HEK293 (cell line): ENCODE results near the gene GPR62.

Source experiments
- AEBP2 ChIP-seq: fragments of 450-650 bp; formaldehyde crosslinking; IDR thresholded peaks from 2 replicates; pipeline ENCODE4 v1.5.1; 2016; ENCODE audit warnings: missing biosample characterization, missing genetic modification characterization, borderline replicate concordance
- CTCF ChIP-seq: fragments of 450-650 bp; formaldehyde crosslinking; IDR thresholded peaks from 2 replicates; pipeline ENCODE4 v1.5.1; 2016; ENCODE audit warnings: missing biosample characterization, missing genetic modification characterization
- PRDM1 ChIP-seq: fragments of 450-650 bp; formaldehyde crosslinking; IDR thresholded peaks from 2 replicates; pipeline ENCODE4; 2016; ENCODE audit warnings: missing biosample characterization, missing genetic modification characterization
- REPIN1 ChIP-seq: fragments of 450-650 bp; formaldehyde crosslinking; IDR thresholded peaks from 2 replicates; pipeline ENCODE4 v1.5.1; 2017; ENCODE audit warnings: missing biosample characterization, missing genetic modification characterization, low read depth
- YY2 ChIP-seq: fragments of 450-650 bp; formaldehyde crosslinking; IDR thresholded peaks from 2 replicates; pipeline ENCODE4 v1.5.1; 2016; ENCODE audit warnings: missing biosample characterization, missing genetic modification characterization
- ZBTB8A ChIP-seq: fragments of 450-650 bp; formaldehyde crosslinking; IDR thresholded peaks from 2 replicates; pipeline ENCODE4 v1.5.1; 2016; ENCODE audit warnings: missing biosample characterization, missing genetic modification characterization
- ZNF132 ChIP-seq: fragments of 450-650 bp; formaldehyde crosslinking; IDR thresholded peaks from 2 replicates; pipeline ENCODE4 v1.5.1; 2017; ENCODE audit warnings: missing biosample characterization, missing genetic modification characterization, borderline replicate concordance
- ZNF16 ChIP-seq: fragments of 450-650 bp; formaldehyde crosslinking; IDR thresholded peaks from 2 replicates; pipeline ENCODE4 v1.5.1; 2016; ENCODE audit warnings: low read depth, missing biosample characterization, missing genetic modification characterization
- ZNF292 ChIP-seq: fragments of 450-650 bp; formaldehyde crosslinking; IDR thresholded peaks from 2 replicates; pipeline ENCODE4 v1.5.1; 2016; ENCODE audit warnings: low read depth, missing biosample characterization, missing genetic modification characterization, borderline replicate concordance
- ZNF302 ChIP-seq: fragments of 450-650 bp; formaldehyde crosslinking; IDR thresholded peaks from 2 replicates; pipeline ENCODE4 v1.5.1; 2016; ENCODE audit warnings: missing biosample characterization, missing genetic modification characterization, low read depth
- ZNF335 ChIP-seq: fragments of 450-650 bp; formaldehyde crosslinking; conservative IDR thresholded peaks from 2 replicates; pipeline ENCODE4 v1.5.1; 2016; ENCODE audit warnings: missing biosample characterization, missing genetic modification characterization
- ZNF48 ChIP-seq: fragments of 450-650 bp; formaldehyde crosslinking; IDR thresholded peaks from 2 replicates; pipeline ENCODE4 v1.5.1; 2016; ENCODE audit warnings: missing biosample characterization, missing genetic modification characterization
- ZNF518A ChIP-seq: fragments of 450-650 bp; formaldehyde crosslinking; conservative IDR thresholded peaks from 2 replicates; pipeline ENCODE4 v1.5.1; 2016; ENCODE audit warnings: low read depth, missing biosample characterization, missing genetic modification characterization
- ZNF529 ChIP-seq: fragments of 450-650 bp; formaldehyde crosslinking; IDR thresholded peaks from 2 replicates; pipeline ENCODE4 v1.5.1; 2017; ENCODE audit warnings: missing genetic modification characterization, missing biosample characterization; ENCODE audit not compliant: insufficient replicate concordance
- ZNF571 ChIP-seq: fragments of 450-650 bp; formaldehyde crosslinking; IDR thresholded peaks from 2 replicates; pipeline ENCODE4 v1.5.0; 2017; ENCODE audit warnings: missing biosample characterization, missing genetic modification characterization
- ZNF585B ChIP-seq: fragments of 450-650 bp; formaldehyde crosslinking; IDR thresholded peaks from 2 replicates; pipeline ENCODE4 v1.5.1; 2016; ENCODE audit warnings: missing biosample characterization, missing genetic modification characterization
- ZNF596 ChIP-seq: fragments of 450-650 bp; IDR thresholded peaks from 2 replicates; pipeline ENCODE4 v1.5.0; 2018; ENCODE audit warnings: missing biosample characterization, mild to moderate bottlenecking, missing genetic modification characterization, moderate library complexity
- ZNF623 ChIP-seq: fragments of 450-650 bp; formaldehyde crosslinking; IDR thresholded peaks from 2 replicates; pipeline ENCODE4 v1.5.1; 2016; ENCODE audit warnings: missing biosample characterization, missing genetic modification characterization
- ZNF670 ChIP-seq: fragments of 450-650 bp; formaldehyde crosslinking; IDR thresholded peaks from 2 replicates; pipeline ENCODE4 v1.5.1; 2016; ENCODE audit warnings: missing biosample characterization, missing genetic modification characterization, low read depth
- ZNF747 ChIP-seq: fragments of 450-650 bp; formaldehyde crosslinking; IDR thresholded peaks from 2 replicates; pipeline ENCODE4 v1.5.1; 2016; ENCODE audit warnings: missing biosample characterization, missing genetic modification characterization
- ZNF768 ChIP-seq: fragments of 450-650 bp; formaldehyde crosslinking; IDR thresholded peaks from 2 replicates; pipeline ENCODE4 v1.5.1; 2018; ENCODE audit warnings: missing biosample characterization, mild to moderate bottlenecking, missing genetic modification characterization
- ZNF792 ChIP-seq: fragments of 450-650 bp; formaldehyde crosslinking; IDR thresholded peaks from 2 replicates; pipeline ENCODE4 v1.5.1; 2016; ENCODE audit warnings: missing biosample characterization, missing genetic modification characterization
- ZSCAN30 ChIP-seq: fragments of 450-650 bp; IDR thresholded peaks from 2 replicates; pipeline ENCODE4 v1.5.1; 2018; ENCODE audit warnings: missing biosample characterization, mild to moderate bottlenecking, missing genetic modification characterization, moderate library complexity
- ZSCAN4 ChIP-seq: fragments of 450-650 bp; formaldehyde crosslinking; IDR thresholded peaks from 2 replicates; pipeline ENCODE4 v1.5.1; 2017; ENCODE audit warnings: missing biosample characterization, missing genetic modification characterization
- TF ChIP-seq, protein P1 (sequence below): fragments of 450-650 bp; IDR thresholded peaks from 2 replicates; pipeline ENCODE4 v1.5.1; 2018; ENCODE audit warnings: missing biosample characterization, missing genetic modification characterization
- TF ChIP-seq, protein P2 (sequence below): fragments of 450-650 bp; formaldehyde crosslinking; IDR thresholded peaks from 2 replicates; pipeline ENCODE4 v1.5.1; 2017; ENCODE audit warnings: missing biosample characterization, missing genetic modification characterization

GPR62 gene

DNA sequence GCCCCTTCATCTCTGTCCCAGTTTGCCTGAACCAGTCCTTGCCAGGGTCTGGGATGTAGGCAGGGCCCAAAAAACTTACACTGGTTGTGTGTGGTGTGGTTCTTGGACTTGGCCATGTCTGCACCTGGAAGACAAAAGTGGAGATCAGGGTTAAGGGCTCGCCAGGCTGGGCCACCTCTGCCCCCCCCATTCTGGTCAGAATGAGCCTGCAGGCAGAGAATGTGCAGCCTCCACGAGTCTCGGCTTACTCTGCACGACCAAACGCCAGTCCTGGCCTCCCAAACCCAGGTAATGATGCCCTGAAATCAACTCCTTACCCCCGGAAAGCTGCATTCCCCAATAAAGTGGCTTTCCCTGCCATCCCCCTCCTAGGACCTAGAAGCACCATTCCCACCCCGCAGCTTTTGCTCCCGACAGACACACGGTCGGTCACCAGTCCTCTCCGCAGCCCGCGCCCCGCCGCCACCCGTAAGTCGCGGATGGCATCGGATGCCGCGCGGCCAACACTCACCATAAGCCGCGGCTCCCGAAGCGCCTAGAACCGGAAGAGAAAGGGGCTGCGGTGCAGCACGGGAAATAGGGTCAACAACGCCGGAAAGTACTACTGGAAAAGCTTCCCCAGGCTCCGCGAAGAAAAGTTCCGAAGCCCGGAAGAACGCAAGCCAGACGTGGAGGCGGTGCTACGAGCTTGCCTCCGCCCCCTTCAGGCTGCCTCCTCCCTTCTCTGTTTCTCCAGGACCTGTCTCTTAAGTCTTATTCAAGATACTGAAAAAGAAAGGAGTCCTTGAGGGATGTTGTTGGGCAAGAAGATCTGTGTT is 40.4 kb downstream of the GPR62 start, which contains the start of gene RPL29 (continued):
- TF ChIP-seq ZNF747 (tag by site-specific recombination) = no peak
- TF ChIP-seq ZNF585B (tag by site-specific recombination) = no peak
- 0 out of 2 replicates have a peak, but pooled peaks have one; percentile 2 for TF ChIP-seq ZNF768 (tag by site-specific recombination)
- TF ChIP-seq PRDM1 (tag by site-specific recombination) = peak; percentile 42; the same call in 1 of the 2 replicates
- TF ChIP-seq ZNF670 (tag by site-specific recombination) = no peak
- no peak for TF ChIP-seq ZNF48 (tag by site-specific recombination)
- TF ChIP-seq, protein P1, sequence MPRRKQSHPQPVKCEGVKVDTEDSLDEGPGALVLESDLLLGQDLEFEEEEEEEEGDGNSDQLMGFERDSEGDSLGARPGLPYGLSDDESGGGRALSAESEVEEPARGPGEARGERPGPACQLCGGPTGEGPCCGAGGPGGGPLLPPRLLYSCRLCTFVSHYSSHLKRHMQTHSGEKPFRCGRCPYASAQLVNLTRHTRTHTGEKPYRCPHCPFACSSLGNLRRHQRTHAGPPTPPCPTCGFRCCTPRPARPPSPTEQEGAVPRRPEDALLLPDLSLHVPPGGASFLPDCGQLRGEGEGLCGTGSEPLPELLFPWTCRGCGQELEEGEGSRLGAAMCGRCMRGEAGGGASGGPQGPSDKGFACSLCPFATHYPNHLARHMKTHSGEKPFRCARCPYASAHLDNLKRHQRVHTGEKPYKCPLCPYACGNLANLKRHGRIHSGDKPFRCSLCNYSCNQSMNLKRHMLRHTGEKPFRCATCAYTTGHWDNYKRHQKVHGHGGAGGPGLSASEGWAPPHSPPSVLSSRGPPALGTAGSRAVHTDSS (tag by site-specific recombination) = 0 out of 2 replicates have a peak, but pooled peaks have one; percentile 14
- peak; percentile 45 for TF ChIP-seq ZSCAN4 (tag by site-specific recombination)
- TF ChIP-seq, protein P2, sequence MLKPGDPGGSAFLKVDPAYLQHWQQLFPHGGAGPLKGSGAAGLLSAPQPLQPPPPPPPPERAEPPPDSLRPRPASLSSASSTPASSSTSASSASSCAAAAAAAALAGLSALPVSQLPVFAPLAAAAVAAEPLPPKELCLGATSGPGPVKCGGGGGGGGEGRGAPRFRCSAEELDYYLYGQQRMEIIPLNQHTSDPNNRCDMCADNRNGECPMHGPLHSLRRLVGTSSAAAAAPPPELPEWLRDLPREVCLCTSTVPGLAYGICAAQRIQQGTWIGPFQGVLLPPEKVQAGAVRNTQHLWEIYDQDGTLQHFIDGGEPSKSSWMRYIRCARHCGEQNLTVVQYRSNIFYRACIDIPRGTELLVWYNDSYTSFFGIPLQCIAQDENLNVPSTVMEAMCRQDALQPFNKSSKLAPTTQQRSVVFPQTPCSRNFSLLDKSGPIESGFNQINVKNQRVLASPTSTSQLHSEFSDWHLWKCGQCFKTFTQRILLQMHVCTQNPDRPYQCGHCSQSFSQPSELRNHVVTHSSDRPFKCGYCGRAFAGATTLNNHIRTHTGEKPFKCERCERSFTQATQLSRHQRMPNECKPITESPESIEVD = no peak
- TF ChIP-seq ZNF302 (tag by site-specific recombination) = no peak
- peak; percentile 50; the same call in 1 of the 2 replicates for TF ChIP-seq ZBTB8A (tag by site-specific recombination)
- TF ChIP-seq REPIN1 = no peak; the same call in 1 of the 2 replicates
- TF ChIP-seq ZNF518A = peak; percentile 98
- peak; percentile 74 for TF ChIP-seq YY2 (tag by site-specific recombination)
- peak; percentile 38; the same call in 1 of the 2 replicates for TF ChIP-seq ZNF623 (tag by site-specific recombination)
- TF ChIP-seq ZNF571 (tag by site-specific recombination) = no peak
- TF ChIP-seq ZNF16 (tag by site-specific recombination) = no peak
- TF ChIP-seq ZNF596 (tag by site-specific recombination) = no peak
- TF ChIP-seq ZNF335 (tag by site-specific recombination) = peak; percentile 55
- peak; percentile 78; the same call in 1 of the 2 replicates for TF ChIP-seq ZSCAN30 (tag by site-specific recombination)
- no peak for TF ChIP-seq ZNF292
- TF ChIP-seq ZNF792 = no peak
- TF ChIP-seq AEBP2 (tag by site-specific recombination) = no peak
- TF ChIP-seq CTCF (tag by site-specific recombination) = no peak; the same call in 1 of the 2 replicates
- TF ChIP-seq ZNF529 (tag by site-specific recombination) = no peak
- no peak for TF ChIP-seq ZNF132 (tag by site-specific recombination)
